Uterine smooth muscle cell (primary cell): ENCODE results near the gene GDPD4. TPM values are rescaled to one million over a fixed set of nuclear protein-coding genes. Genes with fewer than 3 reads are reported as not detected.

Source experiments
- total RNA-seq: library from RNA; depleted of rRNA; stranded (reverse); fragments of >200 nt; gene quantifications from 2 replicates; pipeline ENCODE4 v1.2.3, GENCODE V29; 2014

GDPD4 gene, protein sequence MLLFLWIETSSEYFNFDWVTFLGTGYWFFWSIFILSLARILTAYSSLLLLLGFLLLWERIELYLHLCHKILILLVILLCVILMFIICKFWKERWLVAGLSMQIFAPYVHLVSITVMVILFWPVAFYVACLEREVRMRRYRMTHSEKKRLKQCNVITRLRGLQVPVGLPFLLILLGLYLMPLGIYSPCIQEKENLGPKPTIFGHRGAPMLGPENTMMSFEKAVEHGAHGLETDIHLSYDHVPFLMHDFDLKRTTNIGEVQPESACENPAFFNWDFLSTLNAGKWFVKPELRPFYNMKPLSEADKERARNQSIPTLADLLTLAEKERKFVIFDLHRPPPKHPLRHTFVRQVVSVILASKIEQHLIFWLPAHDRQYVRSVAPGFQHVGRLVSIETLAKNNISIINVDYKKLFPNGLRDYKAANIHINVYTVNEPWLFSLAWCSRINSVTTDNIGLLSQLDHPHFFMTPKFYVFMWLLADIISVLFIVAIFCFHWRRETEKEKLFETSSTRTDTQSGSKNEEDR
- total RNA-seq = not detected in 2 replicates

GRCh38 chr11:77301510-77301909 is at the start of gene GDPD4:
TSS of gene GDPD4 (minus strand) at chr11:77301686. CDS start at chr11:77285137, 16,549 bp downstream.

Other genes with a start within 250 kb of the GDPD4 start
- gene CAPN5, start 234.7 kb downstream of the GDPD4 start, total RNA-seq = 13.5 and 17.5 TPM in 2 replicates
- gene OMP, start 198.8 kb downstream of the GDPD4 start, total RNA-seq = 0.75 TPM in 1 of 2 replicates, not detected in the other
- 0.11 and 0.12 TPM in 2 replicates for gene MYO7A, start 173.4 kb downstream of the GDPD4 start, total RNA-seq
- gene PAK1, start 172.4 kb upstream of the GDPD4 start, total RNA-seq = 43.1 and 54.2 TPM in 2 replicates